IMR-90 (cell line): ENCODE results near the gene IFI35. TPM values are rescaled to one million over a fixed set of nuclear protein-coding genes. Genes with fewer than 3 reads are reported as not detected.

Experiments used
- ATAC-seq: fragments of 200-7000 bp; cut with Tn5 transposase; 2 replicates; pipeline ENCODE4 v1.9.1; 2020; ENCODE audit warnings: low read depth, mild to moderate bottlenecking, moderate library complexity
- BruUV-seq: library from RNA; stranded (reverse); fragments of 400-500 nt; replicated peaks from 2 replicates; lab custom pipeline; 2021; lab: Mats Ljungman, UMichigan
- CTCF ChIA-PET: fragments of 300-600 bp; formaldehyde crosslinking; extraction: SDS; loops from one replicate; lab custom pipeline; 2021; ENCODE audit warnings: antibody characterized with exemption; lab: Yijun Ruan, JAX
- POLR2A ChIA-PET: fragments of 300-600 bp; sonication (Branson Sonifier 250); formaldehyde crosslinking; loops from one replicate; lab custom pipeline; 2022; ENCODE audit warnings: antibody characterized with exemption; ENCODE audit not compliant: unreplicated experiment; lab: Charles Lee
- DNase-seq: peaks from one replicate; pipeline ENCODE4 v3.0.0; 2013
- H2AFZ ChIP-seq: replicated peaks from 2 replicates; pipeline ENCODE3; 2013; ENCODE audit warnings: low read length, mild to moderate bottlenecking; ENCODE audit not compliant: poor library complexity
- H2AK5ac ChIP-seq: 2 replicates; pipeline ENCODE4 v1.6.1; 2013; ENCODE audit warnings: low read depth, low read length, inconsistent platforms
- H2AK9ac ChIP-seq: replicated peaks from 2 replicates; pipeline ENCODE3; 2013; ENCODE audit warnings: mild to moderate bottlenecking, low read depth, low read length, moderate library complexity; ENCODE audit not compliant: poor library complexity
- H2BK120ac ChIP-seq: 2 replicates; pipeline ENCODE4 v1.6.1; 2013; ENCODE audit warnings: low read depth, low read length, inconsistent platforms
- H2BK15ac ChIP-seq: 3 replicates; pipeline ENCODE4 v1.6.1; 2013; ENCODE audit warnings: low read depth, low read length, inconsistent platforms
- H2BK20ac ChIP-seq: 2 replicates; pipeline ENCODE4 v1.6.1; 2013; ENCODE audit warnings: low read depth, mild to moderate bottlenecking, inconsistent platforms, low read length, moderate library complexity
- H2BK5ac ChIP-seq: 2 replicates; pipeline ENCODE4 v1.6.1; 2013; ENCODE audit warnings: mild to moderate bottlenecking, low read depth, low read length, inconsistent platforms; ENCODE audit not compliant: poor library complexity, severe bottlenecking
- H3K14ac ChIP-seq: replicated peaks from 2 replicates; pipeline ENCODE4 v1.6.1; 2013; ENCODE audit warnings: low read depth, low read length, inconsistent platforms
- H3K18ac ChIP-seq: 2 replicates; pipeline ENCODE4 v1.6.1; 2013; ENCODE audit warnings: low read depth, low read length, control low read depth
- H3K23ac ChIP-seq: 2 replicates; pipeline ENCODE4 v1.6.1; 2013; ENCODE audit warnings: low read depth, low read length, inconsistent platforms
- H3K27ac ChIP-seq: 2 replicates; pipeline ENCODE4 v1.5.1; 2013; ENCODE audit warnings: mild to moderate bottlenecking, control low read depth, low read length; ENCODE audit not compliant: insufficient read depth
- H3K27me3 ChIP-seq: 2 replicates; pipeline ENCODE4 v1.6.1; 2013; ENCODE audit warnings: low read length; ENCODE audit not compliant: control insufficient read depth, insufficient read depth
- H3K36me3 ChIP-seq: 2 replicates; pipeline ENCODE4 v1.6.1; 2013; ENCODE audit warnings: low read length, mixed read lengths; ENCODE audit not compliant: control insufficient read depth, insufficient read depth
- H3K4ac ChIP-seq: 2 replicates; pipeline ENCODE4 v1.6.1; 2013; ENCODE audit warnings: low read depth, low read length, inconsistent platforms
- H3K4me1 ChIP-seq: 2 replicates; pipeline ENCODE4 v1.6.1; 2013; ENCODE audit warnings: low read length, mixed read lengths; ENCODE audit not compliant: control insufficient read depth, insufficient read depth
- H3K4me2 ChIP-seq: 2 replicates; pipeline ENCODE4 v1.6.1; 2013; ENCODE audit warnings: low read depth, mild to moderate bottlenecking, control low read depth, low read length, moderate library complexity
- H3K4me3 ChIP-seq: 2 replicates; pipeline ENCODE4 v1.5.1; 2013; ENCODE audit warnings: low read depth, mild to moderate bottlenecking, control low read depth, low read length, moderate library complexity; ENCODE audit not compliant: insufficient read depth
- H3K56ac ChIP-seq: 2 replicates; pipeline ENCODE4 v1.6.1; 2013; ENCODE audit warnings: low read length, inconsistent platforms; ENCODE audit not compliant: insufficient read depth; ENCODE audit errors: extremely low read depth
- H3K79me1 ChIP-seq, 2 experiments: 2 replicates each; pipeline ENCODE4 v1.6.1; 2013; ENCODE audit warnings: low read length in 2 of 2, inconsistent platforms in 1 of 2, low read depth in 1 of 2
- H3K9ac ChIP-seq: 2 replicates; pipeline ENCODE4 v1.6.1; 2013; ENCODE audit warnings: low read depth, low read length, control low read depth
- H3K9me1 ChIP-seq: 2 replicates; pipeline ENCODE4 v1.6.1; 2013; ENCODE audit warnings: low read length, inconsistent platforms; ENCODE audit not compliant: insufficient read depth
- H3K9me3 ChIP-seq: 2 replicates; pipeline ENCODE4 v1.6.1; 2013; ENCODE audit warnings: low read length; ENCODE audit not compliant: control insufficient read depth, insufficient read depth
- H4K20me1 ChIP-seq: 2 replicates; pipeline ENCODE4 v1.6.1; 2013; ENCODE audit warnings: low read length, inconsistent platforms; ENCODE audit not compliant: insufficient read depth
- H4K5ac ChIP-seq: 2 replicates; pipeline ENCODE4 v1.6.1; 2013; ENCODE audit warnings: mild to moderate bottlenecking, low read depth, low read length, control low read depth
- H4K8ac ChIP-seq, 2 experiments: 2 replicates each; pipeline ENCODE4 v1.6.1; 2013; ENCODE audit warnings: low read depth in 2 of 2, low read length in 2 of 2, control low read depth in 1 of 2, inconsistent platforms in 1 of 2
- H4K91ac ChIP-seq: 2 replicates; pipeline ENCODE4 v1.6.1; 2013; ENCODE audit warnings: low read depth, low read length, inconsistent platforms; ENCODE audit not compliant: insufficient read depth
- MAZ ChIP-seq: IDR thresholded peaks from 2 replicates; pipeline ENCODE4 v1.6.1; 2012; ENCODE audit warnings: low read depth, mild to moderate bottlenecking, low read length, improper control_type of control experiment, moderate library complexity, borderline replicate concordance
- MXI1 ChIP-seq: IDR thresholded peaks from 2 replicates; pipeline ENCODE4 v1.6.1; 2012; ENCODE audit warnings: low read depth, mild to moderate bottlenecking, low read length, moderate library complexity, borderline replicate concordance
- WGBS, 2 experiments: methylation state at CpG; one replicate each; pipeline versions ENCODE4 v1.1.5 to v1.1.7; 2013; ENCODE audit warnings: missing lambda C conversion rate in 2 of 2; ENCODE audit not compliant: insufficient read length in 1 of 2; ENCODE audit errors: extremely low coverage in 2 of 2; 5-methylcytosine and 5-hydroxymethylcytosine counted together
- dilution Hi-C: fragments of 300-500 bp; cut with HindIII; formaldehyde crosslinking; loops from one replicate; pipeline ENCODE4 v1.14.3; 2018; ENCODE audit warnings: low sequenced_read_pairs; ENCODE audit not compliant: unreplicated experiment
- in situ Hi-C: fragments of 300-500 bp; cut with MboI; formaldehyde crosslinking; loops from 3 replicates; pipeline ENCODE4 v1.14.3; 2019; ENCODE audit warnings: low sequenced_read_pairs, inconsistent platforms, mixed read lengths
- intact Hi-C: fragments of 100-400 bp; cut with micrococcal nuclease; formaldehyde crosslinking; loops from 2 replicates; pipeline ENCODE4 v1.10.0; 2022
- polyA plus RNA-seq, 3 experiments: library from polyadenylated mRNA; depleted of rRNA; stranded (reverse); fragments of >200 nt; gene quantifications; 2 replicates each; pipeline ENCODE4 v1.2.3, GENCODE V29; 2012; ENCODE audit warnings: low replicate concordance in 1 of 3
- total RNA-seq: library from RNA; depleted of rRNA; stranded (reverse); fragments of >200 nt; gene quantifications from 2 replicates; pipeline ENCODE4 v1.2.3, GENCODE V29; 2012

IFI35 gene
- total and polyA plus RNA-seq, 2 of the 4 experiments (the other 2 are of a cell fraction) = 15.8 to 17.0 TPM

DNA sequence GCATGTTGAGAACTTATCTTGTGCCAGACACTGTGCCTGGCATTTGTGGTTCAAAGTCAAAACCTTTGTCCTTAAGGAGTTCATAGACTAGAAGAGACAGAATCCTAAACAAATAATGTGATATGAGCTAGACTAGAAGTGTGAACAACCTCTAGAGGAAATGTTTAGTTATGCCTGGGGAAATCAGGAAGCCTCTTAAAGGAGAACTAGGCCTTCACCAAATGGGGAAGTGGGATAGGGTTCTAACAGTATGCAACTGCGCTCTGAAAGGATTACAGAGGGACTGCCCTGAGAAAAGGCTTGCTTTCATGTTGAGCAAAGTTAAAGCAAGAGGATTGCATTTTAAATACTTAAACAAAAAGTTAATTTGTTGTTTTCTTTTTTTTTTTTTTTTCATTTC lies 21.4 kb upstream of the IFI35 start:
- H2AFZ ChIP-seq = no peak overlapping the region
- no peaks in the 10 kb centered on the region for H3K9me3 ChIP-seq
- H3K4ac ChIP-seq = no peak overlapping the region
- no peak overlapping the region for H3K4me2 ChIP-seq
- ChIA-PET CTCF (no interaction called here), POLR2A (interaction anchor here (1.2 kb wide), 1 partner anchor 13 kb away, joined by 3 read pairs; the partner anchor contains the start of gene RPL27)
- no peak overlapping the region for H2AK9ac ChIP-seq
- WGBS, 2 experiments = no CpG with 5 or more reads among the region's 1 CpG
- no peak overlapping the region for H2BK15ac ChIP-seq
- H4K5ac ChIP-seq = no peak overlapping the region
- peaks cover 10% of the 10 kb centered on the region; the same call in 1 of the 2 replicates for H4K20me1 ChIP-seq
- H3K9me1 ChIP-seq = peaks cover 16% of the 10 kb centered on the region
- no peak overlapping the region for H3K9ac ChIP-seq
- no peak overlapping the region for H3K56ac ChIP-seq
- H3K4me3 ChIP-seq = no peak overlapping the region
- intact Hi-C loops = no loop called here
- H2BK5ac ChIP-seq = no peak overlapping the region
- H3K36me3 ChIP-seq = peaks cover 25% of the 10 kb centered on the region
- TF ChIP-seq MXI1 = no peak
- TF ChIP-seq MAZ = no peak
- no peak overlapping the region for H2BK120ac ChIP-seq
- no peak overlapping the region for H3K18ac ChIP-seq
- H3K27ac ChIP-seq = no peak overlapping the region
- H3K79me1 ChIP-seq = peaks cover 0 to 61% of the 10 kb centered on the region in 2 experiments
- H2AK5ac ChIP-seq = no peak overlapping the region
- no peak overlapping the region for H3K14ac ChIP-seq
- no peak overlapping the region for H2BK20ac ChIP-seq
- H4K8ac ChIP-seq = no peak overlapping the region
- H4K91ac ChIP-seq = no peak overlapping the region
- in situ Hi-C loops = loop anchor here (25.0 kb wide), 1 partner anchor 377 kb away; no protein-coding TSS in a partner anchor
- no peak for DNase-seq
- no TSS peak for BruUV-seq
- ATAC-seq = no peak
- no peaks in the 10 kb centered on the region for H3K27me3 ChIP-seq
- no peak overlapping the region for H3K23ac ChIP-seq
- no peaks in the 10 kb centered on the region; the same call in none of the 2 replicates for H3K4me1 ChIP-seq
- dilution Hi-C loops = no loop called here
